GM20000 (cell line): Measurements from ENCODE around the gene CCDC121.
A peak's percentile ranks its signal among the peaks of the same experiment; 100 is the strongest.

Experiments
- DNase-seq: peaks from one replicate; pipeline ENCODE4 v3.0.0; 2012; ENCODE audit warnings: low spot score
- TF ChIP-seq, protein P1 (sequence below): IDR thresholded peaks from 2 replicates; pipeline ENCODE4 v1.5.1; 2012; ENCODE audit warnings: mild to moderate bottlenecking, control low read depth; ENCODE audit errors: extremely low read depth, missing control alignments

Gene CCDC121, protein sequence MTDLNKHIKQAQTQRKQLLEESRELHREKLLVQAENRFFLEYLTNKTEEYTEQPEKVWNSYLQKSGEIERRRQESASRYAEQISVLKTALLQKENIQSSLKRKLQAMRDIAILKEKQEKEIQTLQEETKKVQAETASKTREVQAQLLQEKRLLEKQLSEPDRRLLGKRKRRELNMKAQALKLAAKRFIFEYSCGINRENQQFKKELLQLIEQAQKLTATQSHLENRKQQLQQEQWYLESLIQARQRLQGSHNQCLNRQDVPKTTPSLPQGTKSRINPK

DNA sequence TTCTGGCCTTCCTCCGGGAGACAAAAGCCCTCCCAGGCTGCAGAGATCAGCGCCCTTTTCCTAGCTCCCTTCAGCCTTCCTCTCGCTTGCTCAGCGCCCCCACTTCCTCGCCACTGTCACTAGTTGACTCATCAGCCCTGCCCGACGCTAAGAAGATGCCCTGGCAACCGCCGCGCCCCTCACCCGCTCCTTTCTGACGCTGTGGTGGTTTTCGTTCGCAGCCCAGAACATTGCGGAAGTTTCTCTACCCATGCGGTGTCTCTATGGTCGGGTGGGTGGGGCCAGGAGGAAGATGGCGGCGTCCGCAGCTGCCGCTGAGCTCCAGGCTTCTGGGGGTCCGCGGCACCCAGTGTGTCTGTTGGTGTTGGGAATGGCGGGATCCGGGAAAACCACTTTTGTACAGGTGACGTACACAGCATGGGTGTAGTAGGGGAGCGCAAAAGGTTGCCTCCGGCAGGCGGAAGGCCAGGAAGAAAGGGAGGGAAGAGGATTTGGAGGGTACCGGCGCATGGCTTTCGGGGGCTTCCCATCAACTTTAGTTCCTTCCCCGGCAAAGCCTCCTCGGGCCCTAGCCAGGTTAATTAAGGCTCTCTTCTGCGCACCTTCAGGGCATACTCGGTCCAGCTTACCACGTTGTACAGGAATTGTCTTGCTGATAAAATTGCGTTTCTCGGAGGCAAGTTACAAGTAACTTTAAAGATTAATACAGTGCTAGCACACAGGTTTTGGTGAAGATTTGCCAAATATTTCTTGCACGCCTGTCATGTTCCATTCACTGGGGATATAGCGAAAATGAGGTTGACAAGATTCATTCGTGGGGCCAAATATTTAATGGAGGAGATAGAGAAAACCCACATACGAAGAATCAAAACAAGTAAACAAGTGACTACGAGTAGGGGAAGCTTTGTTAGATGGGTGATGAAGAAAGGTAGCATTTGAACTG lies at the start of gene CCDC121, which contains the start of gene GPN1:
CCDC121 (minus strand) TSS at position 246 of the 943 bp plus-strand sequence. CDS start 1,213 bp downstream, outside the sequence.
GPN1 (plus strand) TSS at position 284 of the 943 bp plus-strand sequence; CDS start at position 293, 9 bp downstream.
- peak; percentile 85 for DNase-seq
- TF ChIP-seq, protein P1, sequence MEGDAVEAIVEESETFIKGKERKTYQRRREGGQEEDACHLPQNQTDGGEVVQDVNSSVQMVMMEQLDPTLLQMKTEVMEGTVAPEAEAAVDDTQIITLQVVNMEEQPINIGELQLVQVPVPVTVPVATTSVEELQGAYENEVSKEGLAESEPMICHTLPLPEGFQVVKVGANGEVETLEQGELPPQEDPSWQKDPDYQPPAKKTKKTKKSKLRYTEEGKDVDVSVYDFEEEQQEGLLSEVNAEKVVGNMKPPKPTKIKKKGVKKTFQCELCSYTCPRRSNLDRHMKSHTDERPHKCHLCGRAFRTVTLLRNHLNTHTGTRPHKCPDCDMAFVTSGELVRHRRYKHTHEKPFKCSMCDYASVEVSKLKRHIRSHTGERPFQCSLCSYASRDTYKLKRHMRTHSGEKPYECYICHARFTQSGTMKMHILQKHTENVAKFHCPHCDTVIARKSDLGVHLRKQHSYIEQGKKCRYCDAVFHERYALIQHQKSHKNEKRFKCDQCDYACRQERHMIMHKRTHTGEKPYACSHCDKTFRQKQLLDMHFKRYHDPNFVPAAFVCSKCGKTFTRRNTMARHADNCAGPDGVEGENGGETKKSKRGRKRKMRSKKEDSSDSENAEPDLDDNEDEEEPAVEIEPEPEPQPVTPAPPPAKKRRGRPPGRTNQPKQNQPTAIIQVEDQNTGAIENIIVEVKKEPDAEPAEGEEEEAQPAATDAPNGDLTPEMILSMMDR: no peak

DNA sequence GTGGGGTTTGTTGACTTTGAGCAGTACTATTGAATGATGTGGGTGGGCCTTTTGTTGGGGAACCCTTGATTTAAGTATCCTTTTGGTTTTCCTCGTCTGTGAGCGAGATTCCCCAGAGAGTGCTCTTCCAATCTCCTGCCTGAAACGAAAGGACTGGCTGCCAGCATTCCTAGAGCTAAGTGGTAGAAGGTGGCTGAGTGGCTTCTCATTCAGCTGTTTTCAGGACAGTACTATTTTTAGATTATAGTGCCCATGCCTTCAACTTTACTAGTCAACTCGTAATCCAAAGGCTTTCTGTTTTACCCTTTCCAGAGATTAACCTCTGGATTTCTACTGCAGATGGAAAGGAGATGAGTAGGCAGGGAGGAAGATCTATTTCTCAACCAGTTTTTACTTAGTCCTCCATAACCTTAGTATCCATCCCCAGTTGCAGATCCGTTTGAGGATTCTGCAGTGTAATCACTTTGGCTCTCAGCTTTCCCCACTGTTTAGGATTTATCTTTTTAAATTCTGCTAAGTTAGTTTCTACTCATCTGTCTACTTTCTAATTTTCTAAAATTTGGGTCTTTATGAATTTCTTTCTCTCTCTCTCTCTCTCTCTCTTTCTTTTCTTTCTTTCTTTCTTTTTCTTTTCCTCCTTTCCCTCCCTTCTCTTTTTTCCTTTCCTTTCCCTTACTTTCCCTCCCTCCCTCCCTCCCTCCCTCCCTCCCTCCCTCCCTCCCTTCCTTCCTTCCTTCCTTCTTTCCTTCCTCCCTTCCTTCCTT lies 44.1 kb upstream of the CCDC121 start:
- DNase-seq: no peak
- TF ChIP-seq, protein P1: no peak

DNA sequence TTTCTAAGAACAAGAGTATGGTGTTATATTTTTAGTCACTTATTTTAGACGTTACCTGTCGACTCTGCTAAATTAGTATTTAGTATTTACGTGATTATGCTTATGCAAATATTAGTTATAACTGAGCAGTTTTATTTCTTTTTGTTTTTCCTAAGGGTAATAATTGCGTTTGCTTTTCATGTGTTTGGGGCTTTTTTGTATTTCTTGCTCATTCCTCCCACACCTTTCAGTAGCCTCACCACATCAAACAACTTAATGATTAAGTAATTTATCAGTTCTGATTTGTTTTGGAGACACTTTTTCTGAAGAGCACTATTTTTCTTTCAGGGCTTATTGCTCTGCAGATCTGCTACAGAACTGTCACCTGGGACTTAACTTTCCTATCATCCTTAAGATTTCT lies 42.4 kb upstream of the CCDC121 start:
- TF ChIP-seq, protein P1: no peak
- no peak for DNase-seq

DNA sequence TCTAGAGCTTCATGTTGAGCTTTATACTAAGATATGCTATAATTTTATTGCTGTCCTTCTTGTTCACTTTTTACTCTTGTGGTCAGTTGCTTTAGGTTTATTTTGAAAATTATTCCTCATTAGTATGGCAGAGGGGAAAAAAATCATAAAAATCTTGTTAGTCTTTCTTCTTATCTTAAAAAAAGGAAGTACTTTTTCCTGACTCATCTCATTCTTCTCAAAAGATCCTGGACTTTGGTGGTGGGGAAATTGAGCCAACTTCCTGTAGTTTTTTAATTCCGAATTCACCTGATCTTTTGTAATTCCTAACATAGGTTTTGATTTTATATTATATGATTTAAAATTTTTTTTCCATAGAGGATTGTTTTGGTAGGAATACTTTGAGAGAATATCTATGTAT lies 38.6 kb upstream of the CCDC121 start:
- TF ChIP-seq, protein P1: no peak

DNA sequence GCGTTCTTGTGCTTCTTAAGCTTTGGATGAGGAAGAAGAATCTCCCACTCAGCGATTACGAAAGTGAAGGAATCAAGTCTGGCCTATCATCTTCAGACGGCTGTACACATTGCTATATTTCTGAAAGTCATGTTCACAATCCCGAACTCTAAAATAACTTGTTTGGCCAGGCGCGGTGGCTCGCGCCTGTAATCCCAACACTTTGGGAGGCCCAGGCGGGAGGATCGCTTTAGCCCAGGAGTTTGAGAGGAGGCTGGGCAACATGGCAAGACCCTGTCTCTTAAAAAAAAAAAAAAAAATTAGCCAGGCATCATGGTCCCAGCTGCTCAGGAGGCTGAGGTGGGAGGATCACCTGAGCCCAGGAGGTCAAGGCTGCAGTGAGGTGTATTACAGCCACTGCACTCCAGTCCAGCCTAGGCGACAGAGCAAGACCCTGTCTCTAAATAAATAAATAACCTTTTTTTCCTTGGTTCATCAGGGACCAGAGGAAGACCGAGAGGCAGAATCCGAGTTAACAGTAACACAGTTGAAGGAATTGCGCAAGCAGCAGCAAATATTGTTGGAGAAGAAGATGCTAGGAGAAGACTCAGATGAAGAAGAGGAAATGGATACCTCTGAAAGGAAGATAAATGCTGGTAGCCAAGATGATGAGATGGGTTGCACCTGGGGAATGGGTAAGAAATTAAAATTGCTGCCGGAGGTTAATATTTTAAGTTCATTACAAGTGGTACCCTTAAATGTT lies 36.0 kb upstream of the CCDC121 start:
- no peak for DNase-seq
- TF ChIP-seq, protein P1: no peak

More for the DNA sequence above, 38.6 kb upstream of the CCDC121 start:
- no peak for DNase-seq

DNA sequence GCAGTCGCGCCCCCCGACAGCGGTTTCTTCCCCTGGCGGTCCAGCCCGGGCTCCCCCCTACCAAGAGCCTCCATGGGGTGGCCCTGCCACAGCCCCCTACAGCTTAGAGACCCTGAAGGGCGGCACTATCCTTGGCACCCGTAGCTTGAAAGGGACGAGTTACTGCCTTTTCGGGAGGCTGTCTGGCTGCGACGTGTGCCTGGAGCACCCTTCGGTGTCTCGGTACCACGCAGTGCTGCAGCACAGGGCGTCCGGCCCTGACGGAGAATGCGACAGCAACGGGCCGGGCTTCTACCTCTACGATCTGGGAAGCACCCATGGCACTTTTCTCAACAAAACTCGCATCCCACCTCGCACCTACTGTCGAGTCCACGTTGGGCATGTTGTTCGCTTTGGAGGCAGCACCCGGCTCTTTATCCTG lies 35.4 kb upstream of the CCDC121 start:
- TF ChIP-seq, protein P1: no peak
- peak; percentile 5 for DNase-seq
